GM12865 (cell line): Measurements from ENCODE around the gene MRPS27.

Source experiments
- DNase-seq: peaks from one replicate; pipeline ENCODE4 v3.0.0; 2010; ENCODE audit warnings: low read depth
- H3K4me3 ChIP-seq: 2 replicates; pipeline ENCODE4 v1.5.1; 2011; ENCODE audit warnings: mild to moderate bottlenecking, low read depth, low read length, control low read depth
- CTCF ChIP-seq: IDR thresholded peaks from 2 replicates; pipeline ENCODE4 v1.5.1; 2011; ENCODE audit warnings: low read length, control low read depth, low read depth, inconsistent platforms; ENCODE audit not compliant: insufficient read depth; ENCODE audit errors: missing control alignments

MRPS27 gene

GRCh38 chr5:72231991-72232703 lies 87.9 kb downstream of the MRPS27 start:
- no peak overlapping the region for H3K4me3 ChIP-seq
- peak; percentile 40 for DNase-seq
- no peak for TF ChIP-seq CTCF

DNA sequence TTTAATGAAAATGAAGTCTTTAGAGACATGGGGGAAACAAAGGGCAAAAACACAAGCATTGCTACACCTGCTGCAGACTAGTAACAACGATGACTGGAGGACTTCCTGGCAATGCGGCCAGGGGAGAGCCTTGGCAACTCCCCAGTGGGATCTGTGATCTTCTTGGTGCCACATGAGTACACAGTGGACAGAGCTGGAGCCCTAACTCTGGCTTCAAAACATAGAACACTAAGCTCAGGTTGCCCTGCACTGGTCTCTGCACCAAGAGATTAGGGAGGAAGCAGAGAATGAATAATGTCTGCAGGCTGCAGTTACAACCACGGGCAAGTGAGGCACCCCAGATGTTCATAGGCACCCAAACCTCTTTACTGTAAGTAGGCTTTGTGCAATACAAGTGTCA lies 91.1 kb downstream of the MRPS27 start:
- H3K4me3 ChIP-seq: no peak overlapping the region
- no peak for DNase-seq
- TF ChIP-seq CTCF: no peak

GRCh38 chr5:72226950-72227349 lies 93.1 kb downstream of the MRPS27 start:
- no peak for DNase-seq

DNA sequence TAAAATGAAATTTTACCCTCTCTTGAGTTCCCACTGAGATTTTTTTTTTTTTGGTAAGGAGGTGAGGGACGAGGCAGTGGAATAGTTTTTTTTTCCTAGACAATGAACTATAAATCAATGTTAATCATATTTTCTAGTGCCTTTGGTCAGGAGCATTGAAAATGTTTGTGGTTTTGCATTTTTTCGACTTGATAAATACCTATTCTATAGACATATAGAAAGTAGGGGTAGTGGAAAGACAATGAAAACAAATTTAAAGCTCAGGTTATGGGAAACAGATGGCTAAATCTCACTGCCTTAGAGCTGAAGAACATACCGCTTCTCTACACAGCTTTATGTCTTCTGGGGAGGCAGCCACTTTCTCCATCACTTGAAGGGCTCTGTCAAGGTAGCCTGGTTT lies 94.3 kb downstream of the MRPS27 start:
- no peak overlapping the region for H3K4me3 ChIP-seq
- TF ChIP-seq CTCF: no peak
- no peak for DNase-seq

More at GRCh38 chr5:72226950-72227349, 93.1 kb downstream of the MRPS27 start:
- TF ChIP-seq CTCF: no peak
- no peak overlapping the region for H3K4me3 ChIP-seq

DNA sequence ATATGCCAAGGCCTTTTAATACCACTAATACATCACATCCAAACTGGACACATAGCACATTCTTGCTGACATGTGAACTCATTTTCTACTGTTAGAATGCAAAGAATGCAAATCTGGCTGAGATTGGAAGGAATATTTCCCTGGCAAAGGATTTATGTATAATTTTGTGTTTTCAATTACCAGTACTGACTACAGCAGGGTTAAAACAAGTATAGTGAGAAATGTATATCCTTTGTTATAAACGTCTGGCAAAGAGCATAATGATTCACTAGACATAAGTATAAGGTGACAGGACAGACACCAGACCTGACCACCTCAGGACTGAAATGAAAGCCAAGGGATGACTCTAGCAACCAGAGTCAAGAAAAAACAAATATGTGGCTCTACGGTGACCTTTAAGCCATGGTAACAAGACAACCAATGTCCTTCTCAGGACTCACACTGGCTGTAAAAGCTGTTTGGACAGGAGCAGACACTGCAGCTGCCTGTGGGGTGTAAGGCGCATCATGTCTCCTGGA lies 95.0 kb downstream of the MRPS27 start:
- TF ChIP-seq CTCF: no peak
- no peak for DNase-seq
- H3K4me3 ChIP-seq: no peak overlapping the region

GRCh38 chr5:72223371-72223770 lies 96.7 kb downstream of the MRPS27 start:
- DNase-seq: no peak
- TF ChIP-seq CTCF: no peak
- H3K4me3 ChIP-seq: no peak overlapping the region

DNA sequence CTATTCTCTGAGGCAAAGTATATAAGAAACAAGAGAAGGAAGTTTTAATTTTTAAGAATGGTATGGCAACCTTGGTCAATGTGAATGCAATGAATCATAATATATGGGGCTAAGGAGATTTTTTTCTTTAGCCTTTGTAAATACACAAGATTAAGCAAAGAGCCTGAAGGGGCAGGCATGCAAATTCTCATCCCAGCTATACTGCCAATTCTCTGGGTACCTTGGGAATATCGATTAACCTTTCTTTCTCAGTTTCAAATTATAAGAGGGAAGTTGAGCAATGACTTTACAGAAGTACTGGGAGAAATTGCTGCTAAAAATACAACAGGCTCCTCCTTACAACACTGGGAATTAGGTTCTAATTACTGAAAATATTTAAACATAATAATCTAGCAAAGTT lies 97.5 kb downstream of the MRPS27 start:
- no peak for DNase-seq
- no peak overlapping the region for H3K4me3 ChIP-seq
- no peak for TF ChIP-seq CTCF
